Panc1 (cell line): Measurements from ENCODE around the gene ZCCHC17. TPM values are rescaled to one million over a fixed set of nuclear protein-coding genes. Genes with fewer than 3 reads are reported as not detected.

Experiments
- ATAC-seq: fragments of 200-7000 bp; cut with Tn5 transposase; 2 replicates; pipeline ENCODE4 v1.9.1; 2020; ENCODE audit warnings: mild to moderate bottlenecking, moderate library complexity
- BruUV-seq: library from RNA; stranded (reverse); fragments of 400-500 nt; replicated peaks from 2 replicates; lab custom pipeline; 2021; lab: Mats Ljungman, UMichigan
- CTCF ChIA-PET: fragments of 300-600 bp; sonication (Branson Sonifier 250); formaldehyde crosslinking; loops from one replicate; lab custom pipeline; 2022; ENCODE audit warnings: antibody characterized with exemption; lab: Charles Lee
- POLR2A ChIA-PET: fragments of 300-600 bp; sonication (Branson Sonifier 250); formaldehyde crosslinking; loops from one replicate; lab custom pipeline; 2022; ENCODE audit warnings: antibody characterized with exemption; lab: Charles Lee
- DNase-seq: peaks from one replicate; pipeline ENCODE4 v3.0.0-alpha.2; 2010; ENCODE audit warnings: low read depth, low spot score
- H3K27ac ChIP-seq: 2 replicates; pipeline ENCODE4 v1.5.1; 2011; ENCODE audit warnings: mild to moderate bottlenecking, low read length, inconsistent platforms
- H3K27me3 ChIP-seq: fragments of 200-500 bp; sonication (Bioruptor generic); 2 replicates; pipeline ENCODE4 v1.6.0; 2014; ENCODE audit warnings: low read length, inconsistent platforms; ENCODE audit not compliant: control insufficient read depth, insufficient read depth
- H3K36me3 ChIP-seq: fragments of 200-500 bp; sonication (Bioruptor generic); 2 replicates; pipeline ENCODE4 v1.5.1; 2014; ENCODE audit warnings: inconsistent platforms, mild to moderate bottlenecking, low read length, moderate library complexity; ENCODE audit not compliant: control insufficient read depth, insufficient read depth
- H3K4me1 ChIP-seq: 2 replicates; pipeline ENCODE4 v1.5.1; 2011; ENCODE audit warnings: inconsistent platforms, mild to moderate bottlenecking, low read length, moderate library complexity; ENCODE audit not compliant: control insufficient read depth, insufficient read depth
- H3K4me3 ChIP-seq, 2 experiments: 2 replicates each; pipeline ENCODE4 v1.5.1; 2011 to 2012; ENCODE audit warnings: low read depth in 2 of 2, low read length in 2 of 2, mild to moderate bottlenecking in 2 of 2, inconsistent platforms in 1 of 2, moderate library complexity in 1 of 2
- H3K9me3 ChIP-seq: fragments of 200-500 bp; sonication (Bioruptor generic); 2 replicates; pipeline ENCODE4 v1.5.1; 2014; ENCODE audit warnings: low read depth, mild to moderate bottlenecking, inconsistent platforms, low read length, moderate library complexity; ENCODE audit not compliant: control insufficient read depth, insufficient read depth
- POLR2AphosphoS5 ChIP-seq: IDR thresholded peaks from 2 replicates; pipeline ENCODE4 v1.6.1; 2012; ENCODE audit warnings: mild to moderate bottlenecking, low read depth, low read length, moderate library complexity
- SIN3A ChIP-seq: IDR thresholded peaks from 2 replicates; pipeline ENCODE4 v1.6.1; 2012; ENCODE audit warnings: low read depth, mild to moderate bottlenecking, low read length, moderate library complexity, borderline replicate concordance; ENCODE audit not compliant: insufficient read depth
- TCF7L2 ChIP-seq: IDR thresholded peaks from 2 replicates; pipeline ENCODE4 v1.6.1; 2011; ENCODE audit warnings: mild to moderate bottlenecking, low read depth, low read length, inconsistent platforms
- in situ Hi-C: cut with HindIII; loops from 2 replicates; pipeline ENCODE4 v1.10.0; 2016; ENCODE audit warnings: low sequenced_read_pairs, low pct_unique_long_range_greater_than_20kb
- intact Hi-C: fragments of 100-400 bp; cut with micrococcal nuclease; formaldehyde crosslinking; loops from one replicate; pipeline ENCODE4 v1.10.0; 2022; ENCODE audit not compliant: unreplicated experiment
- total RNA-seq: library from RNA; stranded (reverse); gene quantifications from one replicate; pipeline ENCODE4 v1.2.1, GENCODE V29; 2021; ENCODE audit not compliant: unreplicated experiment
- TF ChIP-seq, protein P1 (sequence below): fragments of 450-650 bp; IDR thresholded peaks from 2 replicates; pipeline ENCODE4 v1.5.1; 2017; ENCODE audit warnings: mild to moderate bottlenecking
- TF ChIP-seq, protein P2 (sequence below), 2 experiments: IDR thresholded peaks; 2 replicates each; pipeline ENCODE4 v1.6.1; 2011 to 2012; ENCODE audit warnings: low read depth in 2 of 2, control low read depth in 1 of 2, low read length in 1 of 2, mild to moderate bottlenecking in 1 of 2, moderate library complexity in 1 of 2; ENCODE audit not compliant: insufficient read depth in 1 of 2

ZCCHC17 gene
- total RNA-seq, 1 experiment from 2014 or later = 30.6 TPM

DNA sequence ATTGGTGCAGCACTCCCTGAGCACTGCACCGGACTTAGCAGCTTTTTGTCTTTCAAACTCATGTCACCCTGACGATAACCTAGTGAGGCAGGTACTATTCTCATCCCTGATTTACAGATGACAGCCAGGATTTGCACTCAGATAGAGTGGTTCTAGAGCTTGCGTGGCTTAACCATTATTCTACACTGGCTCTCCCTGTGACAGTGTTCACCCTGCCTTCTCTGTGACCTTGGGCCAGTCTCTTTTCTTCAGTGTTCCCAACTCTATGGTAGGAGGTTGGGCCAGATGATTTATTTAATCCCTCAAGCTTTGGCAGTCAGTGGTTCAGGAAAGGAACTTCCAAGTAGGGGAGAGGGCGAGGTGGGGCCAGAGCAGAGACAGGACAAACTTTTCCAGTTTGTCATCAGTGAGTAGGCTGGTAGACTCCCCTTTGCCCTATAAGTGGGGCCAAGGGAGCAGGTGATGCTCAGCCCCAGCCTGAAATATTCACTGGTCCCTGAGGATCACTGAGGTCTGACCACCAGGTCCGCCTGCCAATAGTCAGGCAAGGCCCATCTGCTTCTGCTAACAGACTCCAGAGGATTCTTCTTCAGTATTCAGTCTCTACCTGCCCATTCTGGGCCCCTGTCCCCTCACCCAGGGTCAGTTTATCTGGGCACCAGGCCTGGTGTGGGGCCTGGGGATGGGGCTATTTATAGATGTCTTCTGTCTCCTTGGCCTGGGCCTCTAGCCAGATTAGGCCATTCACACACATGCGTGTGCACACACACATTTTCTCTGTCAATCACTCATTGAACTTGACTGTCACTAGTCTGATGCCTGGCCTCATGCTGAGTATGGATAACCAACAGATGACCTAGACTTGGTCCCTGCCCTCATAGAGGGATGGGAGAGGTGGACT is 84.8 kb downstream of the ZCCHC17 start:
- Histone ChIP-seq H3K4me1 (no peaks in the 10 kb centered on the region), H3K36me3 (no peaks in the 10 kb centered on the region), H3K9me3 (no peaks in the 10 kb centered on the region), H3K27me3 (no peaks in the 10 kb centered on the region), H3K27ac (no peak overlapping the region), H3K4me3 (no peak overlapping the region)
- in situ Hi-C loops (no loop called here), intact Hi-C loops (no loop called here)
- no TSS peak for BruUV-seq
- CTCF ChIA-PET = no interaction called here
- POLR2A ChIA-PET = no interaction called here
- TF ChIP-seq, protein P1, sequence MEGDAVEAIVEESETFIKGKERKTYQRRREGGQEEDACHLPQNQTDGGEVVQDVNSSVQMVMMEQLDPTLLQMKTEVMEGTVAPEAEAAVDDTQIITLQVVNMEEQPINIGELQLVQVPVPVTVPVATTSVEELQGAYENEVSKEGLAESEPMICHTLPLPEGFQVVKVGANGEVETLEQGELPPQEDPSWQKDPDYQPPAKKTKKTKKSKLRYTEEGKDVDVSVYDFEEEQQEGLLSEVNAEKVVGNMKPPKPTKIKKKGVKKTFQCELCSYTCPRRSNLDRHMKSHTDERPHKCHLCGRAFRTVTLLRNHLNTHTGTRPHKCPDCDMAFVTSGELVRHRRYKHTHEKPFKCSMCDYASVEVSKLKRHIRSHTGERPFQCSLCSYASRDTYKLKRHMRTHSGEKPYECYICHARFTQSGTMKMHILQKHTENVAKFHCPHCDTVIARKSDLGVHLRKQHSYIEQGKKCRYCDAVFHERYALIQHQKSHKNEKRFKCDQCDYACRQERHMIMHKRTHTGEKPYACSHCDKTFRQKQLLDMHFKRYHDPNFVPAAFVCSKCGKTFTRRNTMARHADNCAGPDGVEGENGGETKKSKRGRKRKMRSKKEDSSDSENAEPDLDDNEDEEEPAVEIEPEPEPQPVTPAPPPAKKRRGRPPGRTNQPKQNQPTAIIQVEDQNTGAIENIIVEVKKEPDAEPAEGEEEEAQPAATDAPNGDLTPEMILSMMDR = no peak
- TF ChIP-seq POLR2AphosphoS5 (no peak), SIN3A (no peak), TCF7L2 (no peak)
- TF ChIP-seq, protein P2, sequence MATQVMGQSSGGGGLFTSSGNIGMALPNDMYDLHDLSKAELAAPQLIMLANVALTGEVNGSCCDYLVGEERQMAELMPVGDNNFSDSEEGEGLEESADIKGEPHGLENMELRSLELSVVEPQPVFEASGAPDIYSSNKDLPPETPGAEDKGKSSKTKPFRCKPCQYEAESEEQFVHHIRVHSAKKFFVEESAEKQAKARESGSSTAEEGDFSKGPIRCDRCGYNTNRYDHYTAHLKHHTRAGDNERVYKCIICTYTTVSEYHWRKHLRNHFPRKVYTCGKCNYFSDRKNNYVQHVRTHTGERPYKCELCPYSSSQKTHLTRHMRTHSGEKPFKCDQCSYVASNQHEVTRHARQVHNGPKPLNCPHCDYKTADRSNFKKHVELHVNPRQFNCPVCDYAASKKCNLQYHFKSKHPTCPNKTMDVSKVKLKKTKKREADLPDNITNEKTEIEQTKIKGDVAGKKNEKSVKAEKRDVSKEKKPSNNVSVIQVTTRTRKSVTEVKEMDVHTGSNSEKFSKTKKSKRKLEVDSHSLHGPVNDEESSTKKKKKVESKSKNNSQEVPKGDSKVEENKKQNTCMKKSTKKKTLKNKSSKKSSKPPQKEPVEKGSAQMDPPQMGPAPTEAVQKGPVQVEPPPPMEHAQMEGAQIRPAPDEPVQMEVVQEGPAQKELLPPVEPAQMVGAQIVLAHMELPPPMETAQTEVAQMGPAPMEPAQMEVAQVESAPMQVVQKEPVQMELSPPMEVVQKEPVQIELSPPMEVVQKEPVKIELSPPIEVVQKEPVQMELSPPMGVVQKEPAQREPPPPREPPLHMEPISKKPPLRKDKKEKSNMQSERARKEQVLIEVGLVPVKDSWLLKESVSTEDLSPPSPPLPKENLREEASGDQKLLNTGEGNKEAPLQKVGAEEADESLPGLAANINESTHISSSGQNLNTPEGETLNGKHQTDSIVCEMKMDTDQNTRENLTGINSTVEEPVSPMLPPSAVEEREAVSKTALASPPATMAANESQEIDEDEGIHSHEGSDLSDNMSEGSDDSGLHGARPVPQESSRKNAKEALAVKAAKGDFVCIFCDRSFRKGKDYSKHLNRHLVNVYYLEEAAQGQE (IDR thresholded peaks at IDR 0.05; ENCODE audit: insufficient read depth in 1 of 2, low read depth in 2 of 2, low read length in 1 of 2) = no peak
- DNase-seq (no peak), ATAC-seq (no peak; the same call in 1 of the 2 replicates)

GRCh38 chr1:31382379-31382989 is 85.7 kb downstream of the ZCCHC17 start:
- Histone ChIP-seq H3K36me3 (no peaks in the 10 kb centered on the region), H3K4me3 (no peak overlapping the region), H3K27ac (no peak overlapping the region), H3K4me1 (no peaks in the 10 kb centered on the region), H3K9me3 (no peaks in the 10 kb centered on the region), H3K27me3 (no peaks in the 10 kb centered on the region)
- ATAC-seq (0 out of 2 replicates have a peak, but pooled peaks have one; percentile 17), DNase-seq (no peak)
- in situ Hi-C loops = no loop called here
- BruUV-seq = no TSS peak
- intact Hi-C loops = no loop called here
- ChIA-PET POLR2A (no interaction called here), CTCF (no interaction called here)
- TF ChIP-seq, protein P1 = no peak
- TF ChIP-seq SIN3A (no peak), POLR2AphosphoS5 (no peak), TCF7L2 (no peak)
- TF ChIP-seq, protein P2 (IDR thresholded peaks at IDR 0.05; ENCODE audit: insufficient read depth in 1 of 2, low read depth in 2 of 2, low read length in 1 of 2) = no peak
